NAMALWA (cell line): ENCODE measurements around the gene ARHGAP30.

Experiments used
- DNase-seq: peaks from one replicate; pipeline ENCODE4 v3.0.0-alpha.2; 2015; ENCODE audit warnings: low spot score

The ARHGAP30 gene

DNA sequence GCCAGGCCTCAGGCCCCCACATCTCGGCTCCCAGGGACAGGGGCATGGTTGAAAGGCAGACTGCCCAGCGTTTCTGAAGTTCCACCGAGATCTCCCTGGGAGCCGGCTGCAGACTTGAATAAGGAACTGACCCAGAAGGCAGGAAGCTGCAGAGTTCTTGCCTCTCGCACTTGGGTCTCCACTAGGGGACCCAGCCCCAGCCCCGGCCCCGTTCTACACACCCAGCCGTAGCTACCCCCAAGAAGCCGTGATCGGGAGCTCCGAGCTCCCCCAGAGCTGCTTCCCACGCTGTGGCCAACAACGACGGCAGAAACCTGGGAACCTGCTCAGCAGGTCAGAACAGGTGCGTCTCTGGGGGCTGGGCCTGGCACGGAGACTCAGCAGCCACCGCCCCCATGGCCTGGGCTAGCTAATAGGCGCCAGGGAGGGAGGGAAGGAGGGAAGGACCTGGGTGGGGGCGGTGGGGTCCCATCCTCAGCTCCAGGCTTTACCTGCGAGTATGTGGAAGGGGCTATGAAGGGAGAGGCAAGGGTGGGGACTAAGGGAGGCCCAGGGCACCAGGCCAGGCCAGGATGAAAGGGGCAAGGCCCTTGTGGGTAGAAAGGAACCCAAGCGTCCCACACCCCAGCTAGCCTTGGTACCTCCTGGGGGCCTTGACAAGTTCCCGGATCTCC lies 19.7 kb upstream of the ARHGAP30 start, which contains the start of gene NECTIN4:
Gene NECTIN4 (minus strand): TSS at position 308 of the 674 bp plus-strand sequence. CDS start 262 bp downstream, at position 46.
- DNase-seq, result no peak

DNA sequence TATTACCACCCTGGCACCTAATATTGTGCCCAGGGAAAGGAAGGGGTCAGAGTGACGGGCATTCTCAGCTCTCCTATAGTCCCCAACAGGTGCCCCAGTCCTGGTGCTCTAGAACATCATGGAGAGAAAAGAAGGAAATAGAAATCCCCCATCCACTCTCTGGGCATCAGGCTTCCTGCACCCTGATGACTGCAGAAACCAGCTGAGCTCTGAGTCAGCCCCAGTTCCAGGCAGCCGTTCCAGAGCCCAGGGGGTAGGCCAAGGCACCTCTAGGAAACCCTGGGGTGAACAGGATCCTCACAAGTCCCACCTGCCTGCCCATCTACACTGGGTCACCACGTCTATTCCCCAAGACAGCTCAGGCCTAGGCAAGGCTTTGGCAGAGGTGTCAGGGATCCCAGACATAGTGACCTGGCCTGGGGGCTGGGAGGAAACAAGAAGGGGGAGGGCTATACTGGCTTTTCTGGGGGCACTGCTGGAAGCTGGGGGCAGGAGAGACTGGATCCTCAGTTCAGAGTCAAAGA lies 19.0 kb upstream of the ARHGAP30 start:
- no peak for DNase-seq

DNA sequence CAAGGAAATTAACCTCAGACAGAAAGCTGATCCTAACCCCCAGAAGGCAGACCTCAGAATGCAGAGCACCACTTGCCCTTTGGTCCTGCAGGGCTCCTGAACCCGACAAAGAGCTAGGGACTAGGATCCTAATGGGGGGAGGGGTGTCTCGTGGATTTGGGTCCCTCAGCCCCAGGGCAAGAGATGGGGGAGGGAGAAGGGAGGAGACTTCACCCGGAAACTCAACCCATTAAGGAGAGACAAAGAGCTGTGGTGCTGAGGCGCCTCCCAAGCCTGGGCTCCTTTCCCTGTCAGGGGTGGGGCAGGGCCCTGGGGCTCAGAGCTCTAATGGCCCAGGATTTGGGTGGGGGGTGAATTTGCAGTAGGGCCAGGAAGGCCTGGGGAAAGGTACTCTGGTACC lies 16.8 kb upstream of the ARHGAP30 start:
- DNase-seq, result no peak

DNA sequence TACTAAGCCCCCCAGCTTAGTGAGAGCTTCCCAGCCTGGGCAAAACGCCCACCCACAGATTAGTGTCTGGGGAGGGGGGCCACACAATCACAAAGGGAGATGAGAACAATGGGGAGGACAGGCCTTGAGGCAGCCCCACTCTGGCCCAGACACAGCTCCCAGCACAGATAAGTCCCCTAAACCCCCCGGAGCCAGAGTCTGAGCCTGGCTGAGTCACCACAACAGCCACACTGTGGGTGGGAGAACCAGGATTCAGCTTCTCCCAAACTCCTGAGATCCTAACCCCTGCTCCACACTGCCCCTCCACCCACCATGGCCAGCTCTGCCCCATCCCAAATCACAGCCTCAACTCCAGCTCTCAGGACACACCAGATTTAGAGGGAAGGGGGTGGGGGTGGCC lies 15.5 kb upstream of the ARHGAP30 start:
- DNase-seq, result no peak

DNA sequence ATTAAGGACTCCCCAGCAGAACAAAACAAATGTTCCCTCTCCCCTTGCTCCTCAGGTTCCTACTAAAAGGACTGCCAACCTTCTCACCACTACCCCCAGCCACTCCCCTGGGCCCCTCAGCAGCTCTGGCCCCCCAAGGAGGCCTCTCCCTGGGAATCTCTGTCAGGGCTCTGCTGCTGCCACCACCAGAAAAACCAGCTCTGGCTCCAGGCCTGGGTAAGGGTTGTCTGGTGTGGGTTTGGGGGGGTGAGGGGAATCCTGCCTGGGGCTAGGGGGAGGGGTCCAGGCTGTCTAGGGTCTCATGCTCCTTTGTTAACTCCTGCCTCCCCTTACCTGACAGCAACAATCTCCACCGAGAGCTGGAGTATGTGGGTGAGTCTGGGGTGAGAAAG lies 14.9 kb upstream of the ARHGAP30 start:
- DNase-seq, result no peak

DNA sequence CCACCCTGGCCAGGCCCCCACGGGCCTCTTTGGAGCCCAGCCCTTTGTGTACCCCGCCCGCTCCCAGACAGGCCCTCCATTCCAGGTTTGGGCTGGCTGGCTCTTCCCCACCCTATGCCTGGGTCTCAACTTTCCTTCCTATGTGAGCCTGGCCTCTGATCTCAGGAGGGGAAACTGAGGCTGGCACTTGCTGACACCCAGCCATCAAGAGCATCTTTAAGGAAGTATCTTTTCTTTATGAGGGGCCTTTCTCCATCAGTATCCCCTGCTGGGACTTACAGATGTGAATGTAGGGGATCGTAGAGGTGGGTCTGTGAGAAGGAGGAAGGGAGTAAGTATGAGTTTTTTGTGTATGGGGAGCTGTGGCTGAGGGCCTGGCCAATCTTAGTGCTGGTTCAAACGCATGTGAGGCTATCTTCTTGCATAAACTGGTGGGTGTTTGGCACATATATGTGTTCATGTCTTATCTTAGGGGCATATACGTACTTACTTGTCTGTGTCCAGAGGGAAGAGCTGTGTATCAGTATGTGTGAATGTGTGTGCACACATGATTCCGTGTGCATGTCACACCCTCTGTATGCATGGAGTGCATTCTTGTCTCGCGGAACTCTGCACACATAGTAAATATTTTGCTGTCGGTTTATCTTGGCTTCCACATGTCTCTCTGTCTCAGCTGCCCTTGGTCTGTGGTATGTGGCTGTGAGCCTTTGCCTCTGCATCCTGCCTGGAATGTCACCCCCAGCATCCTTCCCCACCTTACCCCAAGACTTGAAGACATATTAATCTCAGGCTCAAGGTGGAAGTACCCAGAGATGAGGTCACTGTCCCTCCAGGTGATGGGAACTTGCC lies 14.3 kb upstream of the ARHGAP30 start:
- DNase-seq, result no peak

DNA sequence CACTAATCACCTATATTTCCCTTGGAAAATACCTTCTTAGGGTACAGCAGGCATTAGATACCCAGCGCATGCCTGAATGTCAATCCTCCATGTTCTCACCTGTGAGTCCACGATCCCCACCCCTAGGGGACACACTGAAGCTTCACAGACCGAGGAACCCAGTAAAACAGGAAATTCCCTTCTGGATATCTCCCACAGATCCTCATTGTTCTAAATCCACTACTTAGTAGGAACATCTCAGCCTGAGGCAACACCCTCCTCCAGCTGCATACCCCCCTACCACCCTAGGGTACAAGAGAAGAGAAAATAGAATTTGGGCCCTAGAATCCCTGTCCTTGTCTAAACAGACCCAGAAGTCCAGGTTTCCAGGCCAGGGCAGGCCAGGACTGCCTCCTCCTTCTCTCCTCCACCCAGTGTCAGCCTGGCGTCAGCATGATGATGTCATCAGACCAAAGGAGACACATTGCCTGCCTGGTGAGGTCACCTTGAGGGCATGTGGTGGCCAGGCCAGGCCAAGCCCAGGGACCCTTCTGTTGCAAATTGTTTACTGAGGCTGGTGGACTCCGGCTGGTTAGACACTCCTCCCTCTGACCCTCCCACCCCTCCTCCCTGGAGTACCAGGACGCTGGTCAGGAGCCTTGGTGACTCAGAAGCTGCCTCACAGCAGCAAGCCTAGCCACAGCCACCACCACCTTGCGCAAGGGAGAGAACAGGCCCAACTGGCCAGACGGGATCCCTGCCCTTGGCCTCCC lies 13.5 kb upstream of the ARHGAP30 start:
- DNase-seq, result no peak

DNA sequence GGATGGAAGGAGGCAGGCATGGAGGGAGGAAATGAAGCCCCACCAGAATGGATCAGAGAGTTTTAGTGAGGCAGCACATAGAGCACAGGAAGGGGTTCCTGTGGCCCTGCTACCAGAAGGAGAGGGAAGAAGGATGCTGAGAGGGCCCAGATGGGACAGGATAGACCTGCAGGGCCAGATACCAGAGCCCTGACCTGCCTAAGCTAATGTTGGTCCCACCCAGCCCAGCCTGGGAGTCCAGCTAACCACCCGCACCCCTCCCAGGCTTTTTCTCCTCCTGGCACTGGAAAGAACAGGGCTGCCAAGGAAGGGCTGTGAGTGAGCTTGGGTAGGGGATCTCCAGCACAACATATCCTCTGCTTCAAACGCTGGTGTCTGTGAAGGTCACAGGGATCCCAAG lies 12.8 kb upstream of the ARHGAP30 start:
- no peak for DNase-seq

DNA sequence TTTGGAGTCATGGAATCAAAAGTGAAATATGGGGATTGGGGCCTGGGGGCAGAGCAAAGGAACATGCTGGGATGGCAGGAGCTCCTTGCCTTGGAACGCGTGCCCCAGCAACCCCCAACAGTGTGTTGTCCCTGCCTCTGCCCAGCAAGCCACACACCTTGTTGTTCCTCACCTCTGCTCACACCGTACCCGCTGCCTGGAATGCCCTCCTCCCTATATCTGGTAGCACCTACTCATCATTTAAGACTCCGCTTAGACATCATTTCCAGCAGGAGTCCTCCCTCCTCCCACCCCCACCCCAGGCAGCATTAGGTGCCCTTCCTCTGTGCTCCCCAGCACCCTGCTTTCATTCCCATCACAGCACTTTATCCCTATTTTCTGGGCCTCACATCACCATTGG lies 11.8 kb upstream of the ARHGAP30 start:
- DNase-seq, result no peak

DNA sequence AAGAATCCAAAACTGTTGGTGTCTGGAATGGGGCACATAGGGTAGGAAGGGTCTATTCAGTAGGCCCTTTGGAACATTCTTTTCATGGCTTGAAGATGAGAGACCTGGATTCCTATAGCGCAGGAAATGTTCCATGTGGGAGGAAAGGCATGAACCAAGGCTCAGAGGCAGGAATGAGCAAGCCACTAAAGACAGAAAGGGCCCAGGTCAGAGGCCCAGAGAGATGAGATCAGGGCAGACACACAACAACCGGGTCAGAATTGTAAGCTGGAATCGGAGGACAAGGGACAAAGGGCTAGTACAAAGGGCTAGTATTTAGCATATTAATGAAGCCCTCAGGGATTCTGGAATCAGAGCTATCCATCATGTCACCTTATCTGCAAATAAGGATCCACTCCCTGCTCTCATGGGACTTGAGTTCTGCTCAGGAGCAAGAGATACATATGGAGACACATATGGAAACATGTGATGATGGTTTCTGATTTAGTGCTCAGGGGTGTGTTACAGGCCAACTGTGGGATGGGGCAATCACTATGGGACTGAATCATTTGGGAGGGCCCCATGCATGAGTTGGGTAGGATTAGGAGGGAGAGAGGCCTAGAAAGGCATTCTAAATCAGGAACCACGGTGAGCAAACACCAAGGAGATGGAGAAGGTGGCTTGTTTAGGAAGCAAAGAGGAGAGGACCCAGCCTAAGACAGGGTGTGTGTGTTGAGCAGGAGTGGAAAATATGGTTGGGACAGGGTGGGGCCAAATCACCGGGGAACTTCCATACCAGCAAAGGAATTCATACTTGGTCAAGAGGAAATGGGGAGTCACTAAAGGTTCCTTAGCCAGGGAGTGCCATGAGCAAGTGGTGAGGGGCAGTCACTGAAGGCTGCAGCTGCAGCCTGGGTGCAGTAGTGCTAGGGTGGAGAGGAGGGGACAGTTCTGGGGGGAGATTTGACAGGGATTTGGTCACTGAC lies 11.0 kb upstream of the ARHGAP30 start:
- no peak for DNase-seq

DNA sequence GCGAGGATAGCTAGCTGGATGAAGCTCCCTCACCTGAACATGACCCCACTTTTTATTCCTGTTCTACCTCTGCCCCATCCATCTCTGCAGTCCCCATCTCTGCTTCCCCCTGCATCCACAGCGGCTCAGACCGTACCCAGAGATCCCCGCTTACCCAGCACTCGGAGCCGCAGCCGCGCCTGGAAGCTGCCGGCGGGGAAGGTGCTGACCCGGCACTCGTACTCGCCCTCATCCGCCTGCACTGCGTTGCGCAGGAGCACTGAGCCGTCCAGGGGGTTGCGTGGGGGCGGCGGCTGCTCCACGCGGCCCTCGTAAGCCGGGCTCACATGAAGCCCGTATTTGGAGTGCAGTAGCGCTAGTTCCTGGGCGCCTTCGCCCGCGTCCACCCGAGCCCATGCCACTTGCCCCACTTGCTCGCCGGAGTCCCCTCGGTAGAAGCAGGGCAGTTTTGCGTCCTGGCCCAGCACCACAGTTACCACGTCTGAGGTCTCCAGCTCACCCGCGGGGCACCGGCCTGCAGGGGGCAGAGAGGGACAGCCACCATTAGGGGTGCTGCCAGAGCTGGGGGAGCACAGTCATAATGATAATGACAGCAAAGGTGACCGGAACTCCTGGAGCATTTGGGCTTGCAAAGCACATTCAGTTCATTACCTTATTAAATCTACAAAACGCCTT lies 9.9 kb upstream of the ARHGAP30 start:
- no peak for DNase-seq

DNA sequence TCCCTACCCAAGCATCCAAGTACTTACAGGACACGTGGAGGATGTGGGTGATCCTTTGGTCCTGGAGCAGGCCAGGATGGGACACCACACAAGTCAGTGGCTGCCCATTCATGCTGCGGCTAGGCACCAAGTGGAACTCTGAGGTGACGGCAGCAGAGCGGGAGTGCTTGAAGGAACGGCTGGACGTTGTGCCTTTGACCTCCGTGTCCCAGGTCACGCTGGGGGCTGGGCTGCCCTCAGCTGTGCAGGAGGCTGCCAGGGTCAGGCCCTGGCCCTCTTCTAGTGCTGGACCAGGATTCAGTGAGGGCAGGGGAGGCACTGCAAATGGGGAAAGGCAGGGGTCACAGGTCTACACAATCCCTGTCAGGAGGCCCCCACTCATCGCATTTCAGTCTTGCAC lies 7.7 kb upstream of the ARHGAP30 start:
- no peak for DNase-seq

DNA sequence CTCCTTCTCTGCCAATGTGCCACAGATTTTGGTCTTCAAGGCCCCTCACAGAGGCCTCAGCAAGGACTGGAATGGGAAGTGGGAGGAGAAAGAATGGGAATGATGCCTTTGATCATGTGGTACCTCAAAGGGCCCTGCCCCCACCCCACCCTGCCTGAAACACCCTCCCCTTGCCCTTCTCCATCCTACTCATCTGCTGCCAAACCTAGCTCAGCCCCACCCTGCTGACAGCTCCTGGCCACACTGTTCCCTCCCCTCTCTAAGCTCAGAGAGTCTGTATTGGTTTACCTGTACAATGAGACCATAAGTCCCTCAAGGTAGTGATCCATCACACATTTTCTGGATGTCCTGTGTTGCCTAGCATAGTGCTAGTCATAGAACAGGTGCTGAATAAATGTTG lies 6.7 kb upstream of the ARHGAP30 start:
- no peak for DNase-seq

DNA sequence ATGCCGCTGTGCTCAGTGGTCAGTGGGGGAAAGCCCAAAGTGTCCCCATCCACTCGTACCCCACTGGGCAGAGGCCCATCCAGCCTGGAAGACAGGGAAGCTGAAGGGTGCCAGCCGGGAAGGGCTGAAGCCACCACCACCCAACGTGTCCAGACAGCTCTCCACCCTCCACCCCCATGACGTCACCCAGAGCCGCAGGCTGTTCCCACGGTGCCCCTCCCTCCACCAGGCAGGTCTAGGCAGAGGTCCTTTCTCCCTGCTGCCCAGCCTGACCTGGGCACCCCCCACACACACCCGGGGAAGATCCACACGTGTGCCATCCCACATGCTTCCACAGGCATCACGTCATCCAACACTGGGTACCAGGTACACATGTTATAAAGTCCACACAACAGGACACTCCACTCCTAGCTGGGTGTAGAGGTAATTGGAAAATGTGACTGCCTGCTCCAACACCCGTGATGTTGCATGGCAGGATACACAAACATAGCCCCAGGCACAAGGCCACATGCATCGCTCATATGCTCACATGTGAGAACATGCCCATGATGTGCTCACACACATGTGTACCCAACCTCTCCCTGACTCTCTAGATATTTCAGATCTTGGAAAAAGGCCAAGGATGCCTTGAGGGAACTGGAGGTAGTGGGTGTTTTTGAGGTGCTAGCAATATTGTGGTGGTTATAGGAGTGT lies 5.1 kb upstream of the ARHGAP30 start:
- DNase-seq, result no peak

DNA sequence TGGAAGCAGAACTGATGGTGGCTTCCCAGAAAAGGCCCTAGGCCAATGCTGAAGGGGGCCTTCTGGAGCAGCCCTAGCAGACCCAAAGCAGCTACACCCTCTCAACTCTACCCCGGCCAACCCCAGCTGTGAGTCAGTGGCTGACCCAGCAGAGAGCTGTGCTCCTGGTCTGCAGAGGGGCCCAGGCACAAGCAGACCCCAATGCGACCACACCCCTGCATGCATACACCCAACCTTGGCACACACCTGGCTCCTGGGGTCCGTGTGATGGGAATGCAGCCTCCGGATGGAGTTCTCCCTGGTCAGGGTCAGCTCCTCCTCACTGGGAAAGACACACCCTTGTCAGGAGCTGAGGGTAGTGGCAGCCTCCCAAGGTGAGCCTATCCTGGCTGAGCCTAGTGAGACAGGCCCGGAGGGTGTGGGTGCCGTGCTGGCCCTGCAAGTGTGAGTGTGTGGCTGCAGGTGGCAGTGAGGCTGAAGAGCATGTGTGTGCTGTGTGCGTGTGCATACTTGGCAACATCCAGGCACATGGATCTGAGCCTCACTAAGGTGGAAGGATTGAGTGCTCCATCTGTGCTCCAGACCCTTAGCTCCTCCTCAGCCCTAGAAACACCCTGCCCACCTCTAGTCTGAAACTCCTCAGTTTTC lies 3.9 kb upstream of the ARHGAP30 start:
- DNase-seq, result no peak

DNA sequence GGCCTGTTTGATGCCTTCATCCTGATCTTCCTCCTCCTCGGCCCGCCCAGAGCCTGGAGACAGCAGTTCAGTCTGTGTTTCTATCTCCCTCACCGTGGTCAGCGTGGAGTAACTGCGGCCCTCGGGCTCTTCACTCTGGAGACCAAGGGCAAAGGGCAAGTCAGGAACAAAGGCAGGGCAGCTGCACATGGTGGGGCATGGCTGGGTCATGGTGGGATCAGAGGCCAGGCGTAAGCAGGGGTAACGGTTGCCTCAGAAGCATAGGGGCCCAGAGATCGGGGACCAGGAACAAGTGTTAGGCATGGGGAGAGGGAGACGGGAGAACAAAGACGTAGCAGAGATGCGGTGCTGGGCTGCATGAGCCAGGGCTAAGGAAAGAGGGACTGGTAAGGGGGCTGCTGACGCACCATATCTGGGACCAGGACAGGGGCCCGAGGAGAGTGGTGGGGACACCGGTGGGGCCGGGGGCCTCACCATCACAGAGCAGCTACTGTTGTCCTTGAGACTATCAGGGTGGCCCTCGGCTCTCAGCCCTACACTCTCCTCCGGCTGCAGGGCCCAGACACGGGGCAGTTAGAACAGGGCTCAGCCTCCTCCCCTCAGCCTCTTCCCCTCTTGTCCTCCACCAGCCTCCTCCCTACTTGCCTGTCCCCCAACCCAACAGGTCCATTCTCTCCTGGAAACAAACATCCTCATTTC lies 3.2 kb upstream of the ARHGAP30 start:
- no peak for DNase-seq

DNA sequence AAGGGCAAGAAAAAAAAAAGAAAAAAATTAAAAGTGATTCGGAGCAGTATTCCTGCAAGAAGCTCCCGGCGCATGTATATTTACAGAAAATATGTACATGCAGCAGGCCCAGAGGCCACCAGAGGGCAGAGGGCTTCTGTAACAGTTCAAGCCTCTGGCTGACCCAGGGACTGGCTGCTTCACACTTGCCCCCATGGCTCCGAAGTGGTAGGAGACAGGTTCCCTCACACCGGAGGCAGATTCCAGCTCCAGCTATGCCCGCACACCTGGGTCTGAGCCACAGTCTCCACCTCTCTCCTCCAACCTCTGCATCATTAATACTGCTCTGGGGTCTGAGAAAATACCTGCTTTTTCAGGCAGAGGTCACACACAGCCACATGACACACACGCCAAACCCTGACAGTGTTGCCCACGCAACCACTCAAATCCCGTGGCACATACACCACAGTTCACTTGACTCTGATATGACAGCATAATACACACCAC lies 2.2 kb upstream of the ARHGAP30 start:
- peak; percentile 74 for DNase-seq

DNA sequence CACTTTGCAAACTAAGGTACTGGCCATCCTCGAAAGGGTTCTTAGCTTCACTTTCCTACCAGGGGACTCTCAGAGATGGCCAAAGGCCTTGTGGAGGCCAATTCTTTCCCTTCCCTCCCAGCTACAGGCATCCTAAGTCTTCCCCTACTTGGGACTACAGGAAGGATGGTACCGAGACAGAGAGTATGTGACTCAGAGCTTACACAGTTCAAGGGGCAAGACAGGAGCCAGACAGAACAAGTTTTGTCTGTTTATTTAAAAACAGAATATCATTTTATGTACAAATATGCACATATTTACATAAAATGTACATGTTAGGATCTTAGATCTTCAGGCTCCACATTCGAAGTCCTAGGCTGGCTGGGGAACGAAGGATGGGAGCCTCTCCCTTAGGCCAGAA lies 1.1 kb upstream of the ARHGAP30 start:
- DNase-seq, result no peak

DNA sequence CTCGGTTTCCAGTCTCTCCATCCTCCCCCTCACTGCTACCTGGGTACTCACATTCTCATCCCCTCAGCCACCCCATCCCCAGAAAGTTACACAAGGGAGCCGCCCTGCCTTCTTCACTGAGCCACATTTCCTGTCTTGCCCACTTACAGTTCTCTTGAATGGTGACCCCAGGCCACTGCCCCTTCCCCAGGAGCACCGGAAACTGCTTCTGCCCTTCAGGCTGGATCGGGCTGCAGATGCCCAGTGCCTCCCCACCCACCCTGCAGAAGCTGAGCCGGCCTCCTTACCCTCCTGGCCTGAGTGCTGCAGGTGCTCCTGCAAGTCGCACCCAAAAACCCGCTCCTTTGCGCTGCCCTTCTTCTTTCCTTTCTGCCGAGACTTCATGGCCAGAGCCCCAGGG lies 450 bp downstream of the ARHGAP30 start:
- DNase-seq, result peak; percentile 47
